DMS53 treated with DMSO at 0.1 percent for 48 hours (cell line): ENCODE data around the gene OTOA.
"Not testable (repeated sequence)": the region's sequence is repeated elsewhere in the genome, so short reads cannot be mapped to it uniquely, and the experiment has no call there.

Experiments
- DNase-seq: peaks from one replicate; lab custom pipeline; 2025; ENCODE audit not compliant: unreplicated experiment; lab: John Stamatoyannopoulos, UW

Gene OTOA

GRCh38 chr16:21663889-21664647 is at the start of gene OTOA:
TSS of gene OTOA (plus strand) at chr16:21663968. CDS start at chr16:21678515, 14,547 bp downstream.
- DNase-seq = no peak

GRCh38 chr16:21614896-21615295 is 48.9 kb upstream of the OTOA start:
- no peak for DNase-seq

GRCh38 chr16:21617607-21618006 is 46.2 kb upstream of the OTOA start:
- no peak for DNase-seq

GRCh38 chr16:21618281-21618680 is 45.5 kb upstream of the OTOA start:
- DNase-seq = no peak

GRCh38 chr16:21619765-21620425 is 43.9 kb upstream of the OTOA start:
- no peak for DNase-seq

- no peak for DNase-seq
Observed at GRCh38 chr16:21620592-21620991, 43.2 kb upstream of the OTOA start.

- no peak for DNase-seq
Observed at GRCh38 chr16:21622545-21622944, 41.2 kb upstream of the OTOA start.

- no peak for DNase-seq
Observed at GRCh38 chr16:21625026-21625425, 38.7 kb upstream of the OTOA start.

- no peak for DNase-seq
Observed at GRCh38 chr16:21626659-21627277, 37.0 kb upstream of the OTOA start.

- no peak for DNase-seq
Observed at GRCh38 chr16:21628121-21628726, 35.5 kb upstream of the OTOA start.

- DNase-seq = no peak
Observed at GRCh38 chr16:21628772-21629171, 35.0 kb upstream of the OTOA start.

- not testable (repeated sequence) for DNase-seq
Observed at GRCh38 chr16:21629616-21630539, 33.9 kb upstream of the OTOA start.

- not testable (repeated sequence) for DNase-seq
Observed at GRCh38 chr16:21630866-21631265, 32.9 kb upstream of the OTOA start.

GRCh38 chr16:21631376-21631775 is 32.4 kb upstream of the OTOA start:
- not testable (repeated sequence) for DNase-seq

- DNase-seq = not testable (repeated sequence)
Observed at GRCh38 chr16:21631951-21632575, 31.7 kb upstream of the OTOA start.

- no peak for DNase-seq
Observed at GRCh38 chr16:21634216-21634615, 29.6 kb upstream of the OTOA start.

GRCh38 chr16:21635694-21636093 is 28.1 kb upstream of the OTOA start:
- DNase-seq = not testable (repeated sequence)

GRCh38 chr16:21637032-21637968 is 26.5 kb upstream of the OTOA start:
- no peak for DNase-seq

GRCh38 chr16:21638573-21638975 is 25.2 kb upstream of the OTOA start:
- DNase-seq = no peak
